Panc1 (cell line): ENCODE results near the gene GOLGA6L7. TPM values are rescaled to one million over a fixed set of nuclear protein-coding genes. Genes with fewer than 3 reads are reported as not detected.

ENCODE experiments used
- ATAC-seq: fragments of 200-7000 bp; cut with Tn5 transposase; 2 replicates; pipeline ENCODE4 v1.9.1; 2020; ENCODE audit warnings: mild to moderate bottlenecking, moderate library complexity
- BruUV-seq: library from RNA; stranded (reverse); fragments of 400-500 nt; replicated peaks from 2 replicates; lab custom pipeline; 2021; lab: Mats Ljungman, UMichigan
- CTCF ChIA-PET: fragments of 300-600 bp; sonication (Branson Sonifier 250); formaldehyde crosslinking; loops from one replicate; lab custom pipeline; 2022; ENCODE audit warnings: antibody characterized with exemption; lab: Charles Lee
- POLR2A ChIA-PET: fragments of 300-600 bp; sonication (Branson Sonifier 250); formaldehyde crosslinking; loops from one replicate; lab custom pipeline; 2022; ENCODE audit warnings: antibody characterized with exemption; lab: Charles Lee
- DNase-seq: peaks from one replicate; pipeline ENCODE4 v3.0.0-alpha.2; 2010; ENCODE audit warnings: low read depth, low spot score
- H3K27ac ChIP-seq: 2 replicates; pipeline ENCODE4 v1.5.1; 2011; ENCODE audit warnings: mild to moderate bottlenecking, low read length, inconsistent platforms
- H3K27me3 ChIP-seq: fragments of 200-500 bp; sonication (Bioruptor generic); 2 replicates; pipeline ENCODE4 v1.6.0; 2014; ENCODE audit warnings: low read length, inconsistent platforms; ENCODE audit not compliant: control insufficient read depth, insufficient read depth
- H3K36me3 ChIP-seq: fragments of 200-500 bp; sonication (Bioruptor generic); 2 replicates; pipeline ENCODE4 v1.5.1; 2014; ENCODE audit warnings: inconsistent platforms, mild to moderate bottlenecking, low read length, moderate library complexity; ENCODE audit not compliant: control insufficient read depth, insufficient read depth
- H3K4me1 ChIP-seq: 2 replicates; pipeline ENCODE4 v1.5.1; 2011; ENCODE audit warnings: inconsistent platforms, mild to moderate bottlenecking, low read length, moderate library complexity; ENCODE audit not compliant: control insufficient read depth, insufficient read depth
- H3K4me3 ChIP-seq, 2 experiments: 2 replicates each; pipeline ENCODE4 v1.5.1; 2011 to 2012; ENCODE audit warnings: low read depth in 2 of 2, low read length in 2 of 2, mild to moderate bottlenecking in 2 of 2, inconsistent platforms in 1 of 2, moderate library complexity in 1 of 2
- H3K9me3 ChIP-seq: fragments of 200-500 bp; sonication (Bioruptor generic); 2 replicates; pipeline ENCODE4 v1.5.1; 2014; ENCODE audit warnings: low read depth, mild to moderate bottlenecking, inconsistent platforms, low read length, moderate library complexity; ENCODE audit not compliant: control insufficient read depth, insufficient read depth
- CTCF ChIP-seq: fragments of 450-650 bp; IDR thresholded peaks from 2 replicates; pipeline ENCODE4 v1.5.1; 2017; ENCODE audit warnings: mild to moderate bottlenecking
- POLR2AphosphoS5 ChIP-seq: IDR thresholded peaks from 2 replicates; pipeline ENCODE4 v1.6.1; 2012; ENCODE audit warnings: mild to moderate bottlenecking, low read depth, low read length, moderate library complexity
- REST ChIP-seq, 2 experiments: IDR thresholded peaks; 2 replicates each; pipeline ENCODE4 v1.6.1; 2011 to 2012; ENCODE audit warnings: low read depth in 2 of 2, control low read depth in 1 of 2, low read length in 1 of 2, mild to moderate bottlenecking in 1 of 2, moderate library complexity in 1 of 2; ENCODE audit not compliant: insufficient read depth in 1 of 2
- SIN3A ChIP-seq: IDR thresholded peaks from 2 replicates; pipeline ENCODE4 v1.6.1; 2012; ENCODE audit warnings: low read depth, mild to moderate bottlenecking, low read length, moderate library complexity, borderline replicate concordance; ENCODE audit not compliant: insufficient read depth
- TCF7L2 ChIP-seq: IDR thresholded peaks from 2 replicates; pipeline ENCODE4 v1.6.1; 2011; ENCODE audit warnings: mild to moderate bottlenecking, low read depth, low read length, inconsistent platforms
- in situ Hi-C: cut with HindIII; loops from 2 replicates; pipeline ENCODE4 v1.10.0; 2016; ENCODE audit warnings: low sequenced_read_pairs, low pct_unique_long_range_greater_than_20kb
- intact Hi-C: fragments of 100-400 bp; cut with micrococcal nuclease; formaldehyde crosslinking; loops from one replicate; pipeline ENCODE4 v1.10.0; 2022; ENCODE audit not compliant: unreplicated experiment
- total RNA-seq: library from RNA; stranded (reverse); gene quantifications from one replicate; pipeline ENCODE4 v1.2.1, GENCODE V29; 2021; ENCODE audit not compliant: unreplicated experiment

GOLGA6L7 gene
- total RNA-seq, 1 experiment from 2014 or later = not detected

- Histone ChIP-seq H3K27me3 (no peaks in the 10 kb centered on the region), H3K9me3 (no peaks in the 10 kb centered on the region), H3K4me1 (no peaks in the 10 kb centered on the region), H3K4me3 (no peak overlapping the region), H3K36me3 (no peaks in the 10 kb centered on the region), H3K27ac (no peak overlapping the region)
- intact Hi-C loops (no loop called here), in situ Hi-C loops (no loop called here)
- TF ChIP-seq POLR2AphosphoS5 = no peak
- TF ChIP-seq TCF7L2 = no peak
- no peak for TF ChIP-seq SIN3A
- TF ChIP-seq REST (IDR thresholded peaks at IDR 0.05; ENCODE audit: insufficient read depth in 1 of 2, low read depth in 2 of 2, low read length in 1 of 2) = no peak
- no peak for TF ChIP-seq CTCF
- DNase-seq = no peak
- BruUV-seq = no TSS peak
- ChIA-PET CTCF (no interaction called here), POLR2A (no interaction called here)
- no peak for ATAC-seq
Measured at GRCh38 chr15:28873585-28874190, 25.2 kb upstream of the GOLGA6L7 start.

- DNase-seq = no peak
- no peak for TF ChIP-seq TCF7L2
- no peak for TF ChIP-seq REST (IDR thresholded peaks at IDR 0.05; ENCODE audit: insufficient read depth in 1 of 2, low read depth in 2 of 2, low read length in 1 of 2)
- TF ChIP-seq SIN3A = no peak
- no peak for TF ChIP-seq CTCF
- no peak for TF ChIP-seq POLR2AphosphoS5
- Histone ChIP-seq H3K27me3 (no peaks in the 10 kb centered on the region), H3K27ac (no peak overlapping the region), H3K4me1 (no peaks in the 10 kb centered on the region), H3K9me3 (no peaks in the 10 kb centered on the region), H3K4me3 (no peak overlapping the region), H3K36me3 (no peaks in the 10 kb centered on the region)
- ChIA-PET POLR2A (no interaction called here), CTCF (no interaction called here)
- in situ Hi-C loops (no loop called here), intact Hi-C loops (no loop called here)
- no peak for ATAC-seq
- BruUV-seq = no TSS peak
Measured at GRCh38 chr15:28873006-28873405, 24.6 kb upstream of the GOLGA6L7 start.
